NCI-H1930 (cell line): Measurements from ENCODE around the gene NEK4.

Source experiments
- DNase-seq, 2 experiments: peaks; one replicate each; lab custom pipeline; 2025; lab: John Stamatoyannopoulos, UW

The NEK4 gene

DNA sequence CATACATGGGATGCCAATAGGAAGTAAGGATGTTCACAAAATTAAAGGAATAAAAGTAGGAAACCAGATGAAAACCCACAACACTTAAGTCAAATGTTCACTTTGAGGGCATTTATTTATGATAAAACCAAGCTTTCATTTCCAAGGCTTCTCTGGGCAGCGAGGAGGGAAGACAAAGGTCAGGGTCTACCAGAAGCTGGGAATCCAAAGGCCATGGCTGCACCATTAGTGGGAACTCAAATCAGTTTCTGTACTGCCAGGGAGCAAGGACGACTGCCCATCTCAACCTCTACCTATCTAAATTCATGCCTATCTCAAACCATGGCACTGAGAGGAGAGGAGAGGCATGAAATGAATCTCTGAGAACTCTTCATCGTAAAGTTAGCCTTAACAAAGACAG lies 107.6 kb downstream of the NEK4 start:
- no peak for DNase-seq

DNA sequence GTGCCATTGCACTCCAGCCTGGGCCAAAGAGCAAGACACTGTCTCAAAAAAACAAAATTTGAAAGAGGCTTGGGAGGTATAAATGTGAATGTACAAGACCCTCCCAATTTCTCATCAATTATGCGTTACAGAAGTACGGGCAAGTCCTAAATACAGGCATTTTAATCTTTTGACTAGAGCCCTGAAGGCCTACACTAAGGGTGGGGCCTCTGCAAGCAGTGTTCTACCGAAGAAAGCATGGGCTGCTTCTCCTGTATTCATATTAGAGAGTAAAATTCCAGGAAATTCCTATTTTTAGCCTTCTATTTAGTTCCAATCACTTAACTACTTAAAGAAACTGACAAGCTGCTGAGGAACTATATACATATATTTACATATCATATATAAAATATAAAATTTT lies 110.7 kb downstream of the NEK4 start:
- DNase-seq, result no peak
